Fibroblast of lung (primary cell): ENCODE results near the gene ZNF423.

Experiments used
- CTCF ChIP-seq, 2 donors: IDR thresholded peaks in 1 of 2; conservative IDR thresholded peaks in 1 of 2; 1 replicate in 1 of 2; 2 replicates in 1 of 2; pipeline ENCODE4 v1.5.1; 2011 to 2012; ENCODE audit warnings: low read length in 2 of 2, control low read depth in 1 of 2, inconsistent platforms in 1 of 2, low read depth in 1 of 2, mild to moderate bottlenecking in 1 of 2
- EZH2 ChIP-seq: IDR thresholded peaks from 2 replicates; pipeline ENCODE4 v1.5.1; 2012; ENCODE audit warnings: low read length, control low read depth, mild to moderate bottlenecking; ENCODE audit errors: missing control alignments

- TF ChIP-seq CTCF (conservative IDR thresholded peaks at IDR 0.05 in 1 of 2, IDR thresholded peaks at IDR 0.05 in 1 of 2; ENCODE audit: low read depth in 1 of 2, low read length in 2 of 2): no peak
- TF ChIP-seq EZH2: no peak
These were observed 192.5 kb downstream of the ZNF423 start for GRCh38 chr16:49663081-49664065.
